Keratinocyte (primary cell): ENCODE data around the gene CAD. TPM values are rescaled to one million over a fixed set of nuclear protein-coding genes. Genes with fewer than 3 reads are reported as not detected.

Experiments
- DNase-seq: peaks from one replicate; pipeline ENCODE4 v3.0.0-alpha.2; 2011; ENCODE audit warnings: low read depth, missing footprints, low spot score
- FAIRE-seq: peaks from 2 replicates; lab custom pipeline; 2011; peaks lifted over from hg19 to GRCh38; lab: Jason Lieb, UNC
- H2AFZ ChIP-seq: 2 replicates; pipeline ENCODE4 v1.6.0; 2012; ENCODE audit warnings: low read length, control low read depth, inconsistent platforms; ENCODE audit not compliant: control insufficient read depth
- H3K27ac ChIP-seq: 2 replicates; pipeline ENCODE4 v1.5.1; 2011; ENCODE audit warnings: low read length; ENCODE audit not compliant: control insufficient read depth, insufficient read depth
- H3K27me3 ChIP-seq: 3 replicates; pipeline ENCODE4 v1.6.0; 2011; ENCODE audit warnings: low read length; ENCODE audit not compliant: control insufficient read depth, insufficient read depth; ENCODE audit errors: extremely low read depth
- H3K36me3 ChIP-seq, 2 experiments: 2 replicates in 1 of 2; 3 replicates in 1 of 2; pipeline ENCODE4 v1.5.1; 2011; ENCODE audit warnings: low read length in 2 of 2, mild to moderate bottlenecking in 1 of 2; ENCODE audit not compliant: control insufficient read depth in 2 of 2, insufficient read depth in 2 of 2; ENCODE audit errors: extremely low read depth in 1 of 2
- H3K4me1 ChIP-seq: 3 replicates; pipeline ENCODE4 v1.5.1; 2011; ENCODE audit warnings: low read length; ENCODE audit not compliant: control insufficient read depth, insufficient read depth; ENCODE audit errors: extremely low read depth
- H3K4me2 ChIP-seq: 3 replicates; pipeline ENCODE4 v1.6.0; 2011; ENCODE audit warnings: low read depth, low read length; ENCODE audit not compliant: control insufficient read depth, insufficient read depth; ENCODE audit errors: extremely low read depth
- H3K4me3 ChIP-seq, 3 experiments: fragments of 200-600 bp in 1 of 3; sonication (generic) in 1 of 3; 2 replicates in 2 of 3; 3 replicates in 1 of 3; pipeline ENCODE4 v1.5.1; 2011 to 2016; ENCODE audit warnings: low read length in 3 of 3, mild to moderate bottlenecking in 3 of 3, control low read depth in 2 of 3, inconsistent platforms in 1 of 3, low read depth in 1 of 3, mixed read lengths in 1 of 3, mixed run types in 1 of 3, moderate library complexity in 1 of 3; ENCODE audit not compliant: control insufficient read depth in 2 of 3, insufficient read depth in 2 of 3; ENCODE audit errors: extremely low read depth in 1 of 3
- H3K79me2 ChIP-seq: 2 replicates; pipeline ENCODE4 v1.6.0; 2012; ENCODE audit warnings: low read length; ENCODE audit not compliant: control insufficient read depth, insufficient read depth
- H3K9ac ChIP-seq: 3 replicates; pipeline ENCODE4 v1.6.0; 2011; ENCODE audit warnings: low read length; ENCODE audit not compliant: control insufficient read depth, insufficient read depth; ENCODE audit errors: extremely low read depth
- H3K9me1 ChIP-seq: 3 replicates; pipeline ENCODE4 v1.6.0; 2011; ENCODE audit warnings: low read length; ENCODE audit not compliant: control insufficient read depth, insufficient read depth; ENCODE audit errors: extremely low read depth
- H3K9me3 ChIP-seq: 2 replicates; pipeline ENCODE4 v1.5.1; 2012; ENCODE audit warnings: low read depth, low read length; ENCODE audit not compliant: control insufficient read depth
- H4K20me1 ChIP-seq: 3 replicates; pipeline ENCODE4 v1.6.0; 2011; ENCODE audit warnings: low read length; ENCODE audit not compliant: control insufficient read depth, insufficient read depth; ENCODE audit errors: extremely low read depth
- EZH2 ChIP-seq: IDR thresholded peaks from one replicate; pipeline ENCODE4 v1.6.1; 2012; ENCODE audit warnings: inconsistent platforms, mild to moderate bottlenecking, low read length, moderate library complexity
- dilution Hi-C: fragments of 300-500 bp; cut with MboI; formaldehyde crosslinking; loops from one replicate; pipeline ENCODE4 v1.7.0; 2020; ENCODE audit warnings: low sequenced_read_pairs; ENCODE audit not compliant: extremely low pct_ligation_motif_present
- polyA plus RNA-seq, 5 experiments: library from polyadenylated mRNA; depleted of rRNA in 3 of 5; stranded (reverse) in 3 of 5; stranded (forward) in 1 of 5; unstranded in 1 of 5; fragments of >200 nt; gene quantifications; 1 replicate in 1 of 5; 2 replicates in 3 of 5; 3 replicates in 1 of 5; pipeline versions ENCODE4 v1.2.1 to v1.2.3, GENCODE V29; 2011 to 2012; ENCODE audit warnings: missing spikeins in 2 of 5, low read depth in 1 of 5, low replicate concordance in 1 of 5
- TF ChIP-seq, protein P1 (sequence below), 3 experiments: IDR thresholded peaks in 1 of 3; conservative IDR thresholded peaks in 1 of 3; optimal IDR thresholded peaks in 1 of 3; 2 replicates in 2 of 3; 3 replicates in 1 of 3; pipeline versions ENCODE3 to v1.5.1; 2011; ENCODE audit warnings: low read length in 3 of 3, mild to moderate bottlenecking in 3 of 3, moderate library complexity in 2 of 3, control low read depth in 1 of 3, inconsistent platforms in 1 of 3; ENCODE audit not compliant: insufficient read depth in 2 of 3; ENCODE audit errors: extremely low read depth in 1 of 3

CAD gene
- polyA plus RNA-seq, 1 donor (not counting 4 experiments of a cell fraction or from before 2014, with no cell fraction given): 21.0 TPM

DNA sequence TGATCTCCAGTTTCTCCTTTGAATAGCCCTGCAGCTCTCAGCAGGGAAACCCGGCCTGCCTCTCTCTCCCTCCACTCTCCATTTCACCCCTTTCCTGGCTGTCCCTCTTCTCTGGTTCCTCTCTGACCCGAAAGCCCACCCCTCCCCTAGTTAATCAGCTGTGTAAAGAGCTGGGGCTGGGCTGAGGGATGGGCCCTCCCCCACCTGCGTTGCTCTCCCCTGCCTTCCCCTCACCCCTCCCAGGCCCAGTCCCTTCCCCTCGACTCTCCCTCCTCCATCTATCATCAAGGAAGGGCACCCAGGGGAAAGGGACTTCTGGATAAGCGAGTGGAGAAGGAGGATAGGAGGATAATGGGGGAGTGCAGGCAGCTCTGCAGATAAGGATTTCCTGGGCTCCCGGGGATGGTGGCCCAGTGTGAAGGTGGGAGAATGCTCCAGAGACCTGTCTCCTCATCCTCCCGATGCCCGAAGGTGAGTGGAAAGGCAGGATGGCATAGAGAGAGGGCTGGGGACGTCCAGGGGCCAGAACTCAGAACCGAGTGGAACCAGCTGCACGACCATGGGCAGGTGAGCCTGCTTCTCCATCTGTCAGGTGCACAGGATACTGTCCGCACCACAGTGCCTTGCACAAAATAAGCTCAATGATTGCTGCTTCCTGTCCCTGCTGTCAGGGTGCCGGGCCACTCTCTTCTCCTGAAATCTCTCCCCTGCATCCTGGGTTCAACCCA, 33.6 kb downstream of the CAD start:
- dilution Hi-C loops: no loop called here
- TF ChIP-seq, protein P1, sequence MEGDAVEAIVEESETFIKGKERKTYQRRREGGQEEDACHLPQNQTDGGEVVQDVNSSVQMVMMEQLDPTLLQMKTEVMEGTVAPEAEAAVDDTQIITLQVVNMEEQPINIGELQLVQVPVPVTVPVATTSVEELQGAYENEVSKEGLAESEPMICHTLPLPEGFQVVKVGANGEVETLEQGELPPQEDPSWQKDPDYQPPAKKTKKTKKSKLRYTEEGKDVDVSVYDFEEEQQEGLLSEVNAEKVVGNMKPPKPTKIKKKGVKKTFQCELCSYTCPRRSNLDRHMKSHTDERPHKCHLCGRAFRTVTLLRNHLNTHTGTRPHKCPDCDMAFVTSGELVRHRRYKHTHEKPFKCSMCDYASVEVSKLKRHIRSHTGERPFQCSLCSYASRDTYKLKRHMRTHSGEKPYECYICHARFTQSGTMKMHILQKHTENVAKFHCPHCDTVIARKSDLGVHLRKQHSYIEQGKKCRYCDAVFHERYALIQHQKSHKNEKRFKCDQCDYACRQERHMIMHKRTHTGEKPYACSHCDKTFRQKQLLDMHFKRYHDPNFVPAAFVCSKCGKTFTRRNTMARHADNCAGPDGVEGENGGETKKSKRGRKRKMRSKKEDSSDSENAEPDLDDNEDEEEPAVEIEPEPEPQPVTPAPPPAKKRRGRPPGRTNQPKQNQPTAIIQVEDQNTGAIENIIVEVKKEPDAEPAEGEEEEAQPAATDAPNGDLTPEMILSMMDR (optimal IDR thresholded peaks at IDR 0.05 in 1 of 3, IDR thresholded peaks at IDR 0.05 in 1 of 3, conservative IDR thresholded peaks at IDR 0.05 in 1 of 3; ENCODE audit: extremely low read depth in 1 of 3, insufficient read depth in 2 of 3, low read length in 3 of 3): no peak
- no peak for TF ChIP-seq EZH2
- DNase-seq (no peak), FAIRE-seq (no peak)
- Histone ChIP-seq H3K4me2 (no peak overlapping the region), H4K20me1 (no peaks in the 10 kb centered on the region), H3K79me2 (no peaks in the 10 kb centered on the region), H3K4me3 (no peak overlapping the region), H2AFZ (no peak overlapping the region), H3K9me3 (no peaks in the 10 kb centered on the region), H3K9ac (no peak overlapping the region), H3K4me1 (peaks cover under 1% of the 10 kb centered on the region), H3K36me3 (no peaks in the 10 kb centered on the region), H3K9me1 (no peaks in the 10 kb centered on the region), H3K27me3 (peaks cover 18% of the 10 kb centered on the region), H3K27ac (no peak overlapping the region)

DNA sequence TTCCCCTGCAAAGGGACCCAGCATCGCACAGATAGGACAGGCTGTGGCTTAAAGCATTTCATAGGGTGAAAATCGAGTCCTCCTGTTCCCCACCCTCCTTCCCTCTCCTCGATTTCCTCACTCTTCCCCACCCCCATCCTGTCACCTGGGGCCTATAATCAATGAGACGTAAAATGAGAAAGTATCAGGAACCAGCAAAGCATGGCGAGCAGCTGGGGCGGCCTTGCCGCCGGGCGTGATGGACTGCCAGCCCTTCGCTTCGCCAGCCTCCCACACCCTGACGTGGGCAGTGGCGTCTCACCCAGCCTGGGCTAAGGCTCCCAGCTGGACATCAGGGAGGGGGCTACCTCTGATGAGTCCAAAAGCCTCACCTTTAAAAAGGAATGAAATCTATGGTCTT, 34.6 kb downstream of the CAD start:
- Histone ChIP-seq H3K27ac (no peak overlapping the region), H3K9me1 (no peaks in the 10 kb centered on the region)
- dilution Hi-C loops: no loop called here

More for the DNA sequence above, 34.6 kb downstream of the CAD start:
- FAIRE-seq (no peak), DNase-seq (no peak)
- H2AFZ ChIP-seq: no peak overlapping the region
- no peaks in the 10 kb centered on the region for H3K9me3 ChIP-seq
- no peaks in the 10 kb centered on the region for H3K79me2 ChIP-seq
- H3K4me2 ChIP-seq: no peak overlapping the region
- H3K27me3 ChIP-seq: peaks cover 25% of the 10 kb centered on the region
- H3K4me3 ChIP-seq: no peak overlapping the region
- no peaks in the 10 kb centered on the region for H4K20me1 ChIP-seq
- H3K9ac ChIP-seq: no peak overlapping the region
- no peaks in the 10 kb centered on the region for H3K36me3 ChIP-seq
- peaks cover 2% of the 10 kb centered on the region for H3K4me1 ChIP-seq
- no peak for TF ChIP-seq EZH2
- TF ChIP-seq, protein P1 (optimal IDR thresholded peaks at IDR 0.05 in 1 of 3, IDR thresholded peaks at IDR 0.05 in 1 of 3, conservative IDR thresholded peaks at IDR 0.05 in 1 of 3; ENCODE audit: extremely low read depth in 1 of 3, insufficient read depth in 2 of 3, low read length in 3 of 3): no peak
